CD4-positive, alpha-beta T cell treated with Interleukin-1 beta for 1 hour (primary cell): ENCODE measurements around the gene HIPK1.
"Not testable (repeated sequence)": the region's sequence is repeated elsewhere in the genome, so short reads cannot be mapped to it uniquely, and the experiment has no call there.

ENCODE experiments used
- DNase-seq, 2 donors: peaks; one replicate each; pipeline ENCODE4 v3.0.0-alpha.2; 2020 to 2022

Gene HIPK1

GRCh38 chr1:113983391-113983790 is 54.3 kb downstream of the HIPK1 start:
- no peak for DNase-seq

GRCh38 chr1:113983826-113984225 is 54.7 kb downstream of the HIPK1 start:
- DNase-seq: no peak

GRCh38 chr1:113984710-113985109 is 55.6 kb downstream of the HIPK1 start:
- DNase-seq: no peak

GRCh38 chr1:113986802-113987201 is 57.7 kb downstream of the HIPK1 start:
- DNase-seq: no peak

GRCh38 chr1:113987259-113987658 is 58.1 kb downstream of the HIPK1 start:
- no peak for DNase-seq

GRCh38 chr1:113990530-113990929 is 61.4 kb downstream of the HIPK1 start:
- no peak for DNase-seq

- no peak for DNase-seq
Measured at GRCh38 chr1:113990961-113991360, 61.8 kb downstream of the HIPK1 start.

- no peak for DNase-seq
Measured at GRCh38 chr1:113991467-113991997, 62.4 kb downstream of the HIPK1 start.

- DNase-seq: no peak
Measured at GRCh38 chr1:113993072-113993471, 63.9 kb downstream of the HIPK1 start.

- DNase-seq: no peak
Measured at GRCh38 chr1:113993766-113994165, 64.6 kb downstream of the HIPK1 start.

- DNase-seq: no peak
Measured at GRCh38 chr1:113995382-113995781, 66.3 kb downstream of the HIPK1 start.

GRCh38 chr1:113998361-113998760 is 69.2 kb downstream of the HIPK1 start:
- DNase-seq: no peak

GRCh38 chr1:113999233-113999632 is 70.1 kb downstream of the HIPK1 start:
- no peak for DNase-seq

- no peak for DNase-seq
Measured at GRCh38 chr1:113999799-114000198, 70.7 kb downstream of the HIPK1 start.

- DNase-seq: no peak
Measured at GRCh38 chr1:114000406-114000805, 71.3 kb downstream of the HIPK1 start.

- DNase-seq: no peak
Measured at GRCh38 chr1:114002492-114003239, 73.5 kb downstream of the HIPK1 start.

GRCh38 chr1:114003431-114003830 is 74.3 kb downstream of the HIPK1 start:
- no peak for DNase-seq

- not testable (repeated sequence) for DNase-seq
Measured at GRCh38 chr1:114006825-114007224, 77.7 kb downstream of the HIPK1 start.

- DNase-seq: no peak
Measured at GRCh38 chr1:114008480-114008941, 79.4 kb downstream of the HIPK1 start.

- DNase-seq: no peak
Measured at GRCh38 chr1:114008993-114009392, 79.9 kb downstream of the HIPK1 start.

- DNase-seq: no peak
Measured at GRCh38 chr1:114009393-114009792, 80.3 kb downstream of the HIPK1 start.

GRCh38 chr1:114010433-114011184 is 81.5 kb downstream of the HIPK1 start:
- no peak for DNase-seq

- no peak for DNase-seq
Measured at GRCh38 chr1:114011796-114012195, 82.7 kb downstream of the HIPK1 start.

GRCh38 chr1:114015075-114015474 is 86.0 kb downstream of the HIPK1 start:
- DNase-seq: no peak
